GM21528 (cell line): ENCODE results near the gene AKR1B1.

ENCODE experiments used
- ATAC-seq: cut with Tn5 transposase; IDR thresholded peaks from one replicate; pipeline ENCODE4 v1.9.1; 2021; ENCODE audit warnings: mild to moderate bottlenecking, moderate library complexity; ENCODE audit not compliant: unreplicated experiment, low FRiP score

Gene AKR1B1

GRCh38 chr7:134422008-134422407, 36.9 kb downstream of the AKR1B1 start:
- ATAC-seq, result no peak

GRCh38 chr7:134420424-134421125, 38.3 kb downstream of the AKR1B1 start:
- ATAC-seq, result no peak

- ATAC-seq, result no peak
Measured at GRCh38 chr7:134419875-134420274, 39.0 kb downstream of the AKR1B1 start.

GRCh38 chr7:134419085-134419484, 39.8 kb downstream of the AKR1B1 start:
- no peak for ATAC-seq

GRCh38 chr7:134415700-134416099, 43.2 kb downstream of the AKR1B1 start:
- ATAC-seq, result no peak

GRCh38 chr7:134414109-134414508, 44.8 kb downstream of the AKR1B1 start:
- no peak for ATAC-seq

- ATAC-seq, result no peak
Measured at GRCh38 chr7:134407311-134407710, 51.6 kb downstream of the AKR1B1 start.

GRCh38 chr7:134406431-134406830, 52.5 kb downstream of the AKR1B1 start:
- no peak for ATAC-seq

- ATAC-seq, result no peak
Measured at GRCh38 chr7:134405299-134405698, 53.6 kb downstream of the AKR1B1 start.

GRCh38 chr7:134403062-134403461, 55.8 kb downstream of the AKR1B1 start:
- ATAC-seq, result no peak

GRCh38 chr7:134400859-134401258, 58.0 kb downstream of the AKR1B1 start:
- ATAC-seq, result no peak

GRCh38 chr7:134396031-134396430, 62.9 kb downstream of the AKR1B1 start:
- no peak for ATAC-seq

GRCh38 chr7:134395604-134396003, 63.3 kb downstream of the AKR1B1 start:
- ATAC-seq, result no peak

- no peak for ATAC-seq
Measured at GRCh38 chr7:134394056-134394455, 64.8 kb downstream of the AKR1B1 start.
